ENCODE measurements around the gene AVPR1B.
"Not testable (repeated sequence)": the region's sequence is repeated elsewhere in the genome, so short reads cannot be mapped to it uniquely, and the experiment has no call there.

AVPR1B gene

DNA sequence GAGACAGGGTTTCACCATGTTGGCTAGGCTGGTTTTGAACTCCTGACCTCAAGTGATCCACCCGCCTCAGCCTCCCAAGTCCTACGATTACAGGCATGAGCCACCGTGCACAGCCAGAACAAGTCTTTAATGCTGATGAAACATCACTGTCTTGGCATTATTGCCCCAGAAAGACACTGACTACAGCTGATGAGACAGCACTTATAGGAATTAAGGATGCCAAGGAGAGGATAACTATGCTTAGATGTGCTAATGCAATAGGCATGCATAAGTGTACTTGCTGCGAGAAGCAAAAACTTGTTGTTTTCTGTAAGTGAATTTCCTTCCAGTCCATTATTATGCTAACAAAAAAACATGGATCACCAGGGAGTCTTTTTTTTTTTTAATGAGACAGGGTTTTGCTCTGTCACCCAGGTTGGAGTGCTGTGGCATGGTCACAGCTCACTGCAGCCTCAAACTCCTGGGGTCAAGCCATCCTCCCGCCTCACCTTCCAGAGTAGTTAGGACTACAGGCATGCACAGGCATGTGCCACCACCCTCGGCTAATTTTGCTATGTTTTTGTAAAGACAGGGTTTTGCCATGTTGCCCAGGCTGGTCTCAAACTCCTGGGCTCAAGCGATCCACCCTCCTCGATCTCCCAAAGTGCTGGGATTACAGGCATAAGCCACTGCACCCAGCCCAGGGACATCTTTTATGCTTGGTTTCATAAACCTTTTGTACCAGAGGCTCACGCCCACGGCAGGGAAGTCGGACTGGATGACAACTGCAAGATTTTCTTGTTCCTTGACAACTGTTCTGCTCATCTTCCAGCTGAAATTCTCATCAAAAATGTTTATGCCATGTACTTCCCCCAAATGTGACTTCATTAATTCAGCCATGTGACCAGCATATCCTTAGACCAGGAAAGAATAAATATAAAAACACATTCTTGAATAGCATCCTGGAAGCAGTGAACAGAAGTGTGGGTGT, 41.1 kb downstream of the AVPR1B start:
- ATAC-seq (no peak), DNase-seq (ENCODE audit: low spot score in 2 of 2) (no peak)
- Mint-ChIP-seq H3K4me3 (no peak overlapping the region), H3K36me3 (no peaks in the 10 kb centered on the region), H3K9me3 (no peaks in the 10 kb centered on the region), H3K27ac (no peak overlapping the region), H3K4me1 (peaks cover 17% of the 10 kb centered on the region)

GRCh38 chr1:206074839-206075238, 42.3 kb downstream of the AVPR1B start:
- Mint-ChIP-seq H3K9me3 (no peaks in the 10 kb centered on the region), H3K27ac (no peak overlapping the region), H3K4me3 (no peak overlapping the region), H3K36me3 (no peaks in the 10 kb centered on the region), H3K4me1 (peaks cover 4% of the 10 kb centered on the region)
- ATAC-seq (no peak), DNase-seq (ENCODE audit: low spot score in 2 of 2) (no peak)

DNA sequence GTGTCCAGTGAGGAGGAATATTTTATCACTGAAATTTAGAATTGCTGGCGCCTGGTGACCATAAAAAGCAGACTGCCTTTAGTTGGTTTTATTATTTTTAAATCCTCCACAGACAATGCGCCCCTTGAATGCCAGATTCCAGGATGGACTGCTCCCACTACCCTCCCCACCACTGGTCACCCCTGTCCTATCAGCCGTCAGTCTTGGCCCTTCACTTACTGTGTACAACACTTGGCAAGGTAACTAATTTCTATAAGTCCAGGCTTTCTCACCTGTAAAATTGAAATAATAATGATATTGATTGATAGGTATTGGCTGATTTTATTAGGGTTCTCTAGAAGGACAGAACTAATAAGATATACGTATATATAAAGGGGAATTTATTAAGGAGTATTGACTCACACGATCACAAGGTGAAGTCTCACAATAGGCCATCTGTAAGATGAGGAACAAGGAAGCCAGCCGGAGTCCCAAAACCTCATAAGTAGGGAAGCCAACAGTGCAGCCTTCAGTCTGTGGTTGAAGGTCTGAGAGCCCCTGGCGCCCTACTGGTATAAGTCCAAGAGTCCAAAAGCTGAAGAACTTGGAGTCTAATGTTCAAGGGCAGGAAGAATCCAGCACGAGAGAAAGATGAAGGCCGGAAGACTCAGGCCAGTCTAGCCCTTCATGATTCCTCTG, 46.4 kb downstream of the AVPR1B start:
- no peak for DNase-seq (ENCODE audit: low spot score in 2 of 2)
- Mint-ChIP-seq H3K9me3 (no peaks in the 10 kb centered on the region), H3K4me1 (no peaks in the 10 kb centered on the region), H3K36me3 (no peaks in the 10 kb centered on the region), H3K27ac (no peak overlapping the region), H3K4me3 (no peak overlapping the region)
- ATAC-seq: no peak

GRCh38 chr1:206068314-206068713, 48.9 kb downstream of the AVPR1B start:
- Mint-ChIP-seq H3K9me3 (no peaks in the 10 kb centered on the region), H3K36me3 (no peaks in the 10 kb centered on the region), H3K27ac (no peak overlapping the region), H3K4me3 (no peak overlapping the region), H3K4me1 (no peaks in the 10 kb centered on the region)
- DNase-seq (ENCODE audit: low spot score in 2 of 2): no peak
- no peak for ATAC-seq

- Mint-ChIP-seq H3K36me3 (no peaks in the 10 kb centered on the region), H3K27ac (no peak overlapping the region)
Observed at GRCh38 chr1:206067486-206068227, 49.5 kb downstream of the AVPR1B start.

DNA sequence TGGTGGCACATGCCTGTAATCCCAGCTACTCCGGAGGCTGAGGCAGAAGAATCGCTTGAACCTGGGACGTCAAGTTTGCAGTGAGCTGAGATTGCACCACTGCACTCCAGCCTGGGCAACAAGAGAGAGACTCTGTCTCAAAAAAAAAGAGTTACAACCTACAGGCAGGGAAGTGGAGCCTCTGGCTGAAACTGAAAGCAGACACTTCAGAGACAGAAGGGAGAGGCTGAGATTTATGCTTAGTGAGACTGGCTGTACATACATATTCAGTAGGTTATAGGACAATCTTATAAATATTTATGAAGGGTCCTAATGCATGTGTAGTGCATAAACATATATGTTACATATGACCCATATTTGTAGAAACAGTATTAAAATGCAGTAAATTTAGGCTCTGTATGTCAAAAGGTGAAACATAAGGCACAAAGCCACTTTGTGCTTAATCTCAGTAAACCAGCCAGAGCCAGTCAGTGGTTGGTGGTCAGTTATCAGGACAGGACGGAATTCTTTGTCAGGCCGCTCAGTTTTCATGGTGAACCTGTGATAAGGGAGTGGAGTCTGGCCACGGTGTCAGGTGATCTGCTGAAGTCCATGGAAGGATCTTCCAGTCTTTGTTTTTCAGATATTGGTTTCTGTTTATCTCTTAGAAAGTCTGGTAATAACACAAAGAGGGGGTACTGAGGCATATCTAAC, 50.6 kb downstream of the AVPR1B start:
- ATAC-seq (peak; percentile 75), DNase-seq (ENCODE audit: low spot score in 2 of 2) (no peak)
- H3K27ac Mint-ChIP-seq: no peak overlapping the region
- no peaks in the 10 kb centered on the region for H3K4me1 Mint-ChIP-seq
- H3K9me3 Mint-ChIP-seq: no peaks in the 10 kb centered on the region
- H3K36me3 Mint-ChIP-seq: no peaks in the 10 kb centered on the region
- no peak overlapping the region for H3K4me3 Mint-ChIP-seq

More at GRCh38 chr1:206067486-206068227, 49.5 kb downstream of the AVPR1B start:
- H3K4me3 Mint-ChIP-seq: no peak overlapping the region
- no peak for ATAC-seq
- H3K9me3 Mint-ChIP-seq: no peaks in the 10 kb centered on the region
- no peak for DNase-seq (ENCODE audit: low spot score in 2 of 2)
- H3K4me1 Mint-ChIP-seq: no peaks in the 10 kb centered on the region

GRCh38 chr1:206065547-206066145, 51.5 kb downstream of the AVPR1B start:
- Mint-ChIP-seq H3K9me3 (no peaks in the 10 kb centered on the region), H3K27ac (no peak overlapping the region), H3K4me1 (no peaks in the 10 kb centered on the region), H3K4me3 (no peak overlapping the region), H3K36me3 (no peaks in the 10 kb centered on the region)
- no peak for ATAC-seq
- DNase-seq (ENCODE audit: low spot score in 2 of 2): no peak

GRCh38 chr1:206064501-206064900, 52.7 kb downstream of the AVPR1B start:
- not testable (repeated sequence) for H3K27ac Mint-ChIP-seq; H3K9me3 Mint-ChIP-seq; H3K36me3 Mint-ChIP-seq; H3K4me3 Mint-ChIP-seq; H3K4me1 Mint-ChIP-seq; DNase-seq (ENCODE audit: low spot score in 2 of 2); ATAC-seq

GRCh38 chr1:206064001-206064400, 53.2 kb downstream of the AVPR1B start:
- H3K9me3 Mint-ChIP-seq; DNase-seq (ENCODE audit: low spot score in 2 of 2); H3K36me3 Mint-ChIP-seq; H3K27ac Mint-ChIP-seq; H3K4me3 Mint-ChIP-seq; ATAC-seq; H3K4me1 Mint-ChIP-seq: not testable (repeated sequence)

DNA sequence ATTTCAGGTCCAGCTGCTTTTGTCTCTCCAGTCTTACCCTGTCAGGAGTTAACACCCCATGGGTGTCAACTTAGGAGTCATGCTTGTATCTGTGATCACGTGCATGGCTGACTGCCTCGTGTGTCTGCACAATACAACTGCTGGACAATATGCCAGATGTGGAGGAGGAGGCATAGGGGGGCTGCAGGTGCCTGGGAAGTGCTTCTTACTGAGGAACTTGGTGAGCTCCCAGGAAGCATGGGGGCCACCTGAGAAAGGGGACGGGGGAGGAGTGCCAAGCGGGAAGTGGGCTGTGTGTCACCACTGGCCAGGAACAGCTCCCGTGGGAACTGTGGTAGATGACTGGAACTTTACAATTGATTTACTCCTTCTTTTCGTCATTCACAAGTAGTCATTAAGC, 54.7 kb downstream of the AVPR1B start:
- ATAC-seq (no peak), DNase-seq (ENCODE audit: low spot score in 2 of 2) (no peak)
- no peaks in the 10 kb centered on the region for H3K36me3 Mint-ChIP-seq
- H3K4me3 Mint-ChIP-seq: no peak overlapping the region
- no peaks in the 10 kb centered on the region for H3K4me1 Mint-ChIP-seq
- no peak overlapping the region for H3K27ac Mint-ChIP-seq
- H3K9me3 Mint-ChIP-seq: no peaks in the 10 kb centered on the region

- DNase-seq (ENCODE audit: low spot score in 2 of 2) (no peak), ATAC-seq (no peak)
- Mint-ChIP-seq H3K27ac (peak overlapping the region; percentile 17), H3K36me3 (no peaks in the 10 kb centered on the region), H3K9me3 (no peaks in the 10 kb centered on the region), H3K4me1 (no peaks in the 10 kb centered on the region), H3K4me3 (no peak overlapping the region)
Observed at GRCh38 chr1:206060844-206061243, 56.3 kb downstream of the AVPR1B start.
